WTC11 (cell line): Measurements from ENCODE around the gene INTU. TPM values are rescaled to one million over a fixed set of nuclear protein-coding genes. Genes with fewer than 3 reads are reported as not detected.

Experiments used
- ATAC-seq: fragments of 200-7000 bp; cut with Tn5 transposase; 2 replicates; pipeline ENCODE4 v1.10.0; 2021; ENCODE audit warnings: mild to moderate bottlenecking, moderate library complexity
- CTCF ChIA-PET: fragments of 300-600 bp; sonication (Branson Sonifier 250); formaldehyde crosslinking; loops from one replicate; lab custom pipeline; 2021; ENCODE audit warnings: antibody characterized with exemption; lab: Charles Lee
- POLR2A ChIA-PET: fragments of 350-600 bp; sonication (Branson Sonifier 250); formaldehyde crosslinking; loops from one replicate; lab custom pipeline; 2021; ENCODE audit warnings: antibody characterized with exemption; lab: Charles Lee
- DNase-seq: peaks from one replicate; pipeline ENCODE4 v3.0.0; 2021; ENCODE audit warnings: low spot score
- H3K27ac Mint-ChIP-seq: 2 replicates; pipeline ENCODE4 v1.8.0; 2021; ENCODE audit warnings: mixed read lengths
- H3K27me3 Mint-ChIP-seq: 2 replicates; pipeline ENCODE4 v1.8.0; 2021; ENCODE audit warnings: low read depth, mild to moderate bottlenecking, moderate library complexity, mixed read lengths
- H3K36me3 Mint-ChIP-seq: 2 replicates; pipeline ENCODE4 v1.8.0; 2021; ENCODE audit warnings: mixed read lengths
- H3K4me1 Mint-ChIP-seq: 2 replicates; pipeline ENCODE4 v1.8.0; 2022; ENCODE audit warnings: mixed read lengths
- H3K4me3 Mint-ChIP-seq: 2 replicates; pipeline ENCODE4 v1.8.0; 2021; ENCODE audit warnings: mild to moderate bottlenecking, moderate library complexity, mixed read lengths
- H3K9me3 Mint-ChIP-seq: 2 replicates; pipeline ENCODE4 v1.8.0; 2021; ENCODE audit warnings: mixed read lengths
- CBFB ChIP-seq: sonication (generic); formaldehyde crosslinking; IDR thresholded peaks from 2 replicates; pipeline ENCODE4 v1.8.1; 2022; ENCODE audit warnings: mild to moderate bottlenecking, low read depth, missing genetic modification reagents
- CDX4 ChIP-seq: fragments of 250-450 bp; sonication (Bioruptor Pico); IDR thresholded peaks from 2 replicates; pipeline ENCODE4 v1.9.0; 2021; ENCODE audit warnings: moderate library complexity, mild to moderate bottlenecking, inconsistent platforms, borderline replicate concordance
- E2F5 ChIP-seq: sonication (generic); formaldehyde crosslinking; IDR thresholded peaks from 2 replicates; pipeline ENCODE4 v1.8.1; 2022; ENCODE audit warnings: mild to moderate bottlenecking, moderate library complexity, missing genetic modification reagents
- ETV6 ChIP-seq: sonication (generic); formaldehyde crosslinking; IDR thresholded peaks from 2 replicates; pipeline ENCODE4 v1.8.1; 2022; ENCODE audit warnings: mild to moderate bottlenecking, missing genetic modification reagents
- FOXP1 ChIP-seq: sonication (generic); formaldehyde crosslinking; IDR thresholded peaks from 2 replicates; pipeline ENCODE4 v1.8.0; 2022; ENCODE audit warnings: missing genetic modification reagents, mild to moderate bottlenecking, moderate library complexity, borderline replicate concordance
- GTF2I ChIP-seq: fragments of 250-450 bp; sonication (Bioruptor Pico); conservative IDR thresholded peaks from 2 replicates; pipeline ENCODE4 v1.4.0; 2021; ENCODE audit warnings: mild to moderate bottlenecking
- NFATC4 ChIP-seq: fragments of 250-450 bp; sonication (Bioruptor Pico); IDR thresholded peaks from 2 replicates; pipeline ENCODE4 v1.9.0; 2021; ENCODE audit warnings: mild to moderate bottlenecking
- NFYB ChIP-seq: sonication (generic); formaldehyde crosslinking; conservative IDR thresholded peaks from 2 replicates; pipeline ENCODE4 v1.8.0; 2022; ENCODE audit warnings: low read depth, missing genetic modification reagents
- NR1H2 ChIP-seq: sonication (generic); formaldehyde crosslinking; IDR thresholded peaks from 2 replicates; pipeline ENCODE4 v1.9.0; 2021; ENCODE audit warnings: mild to moderate bottlenecking, moderate library complexity, missing genetic modification reagents
- NR3C1 ChIP-seq: sonication (generic); formaldehyde crosslinking; conservative IDR thresholded peaks from 2 replicates; pipeline ENCODE4 v1.8.1; 2023; ENCODE audit warnings: low read depth, mild to moderate bottlenecking, missing genetic modification reagents
- PREB ChIP-seq: sonication (generic); formaldehyde crosslinking; IDR thresholded peaks from 2 replicates; pipeline ENCODE4 v1.8.1; 2022; ENCODE audit warnings: mild to moderate bottlenecking, missing genetic modification reagents, moderate library complexity, borderline replicate concordance
- RELA ChIP-seq: sonication (generic); formaldehyde crosslinking; IDR thresholded peaks from 2 replicates; pipeline ENCODE4 v1.8.1; 2022; ENCODE audit warnings: missing genetic modification reagents, mild to moderate bottlenecking, borderline replicate concordance
- SOX15 ChIP-seq: fragments of 250-450 bp; sonication (Bioruptor Pico); IDR thresholded peaks from 2 replicates; pipeline ENCODE4 v1.9.0; 2021; ENCODE audit warnings: mild to moderate bottlenecking
- TCF7 ChIP-seq: sonication (generic); formaldehyde crosslinking; IDR thresholded peaks from 2 replicates; pipeline ENCODE4 v1.8.0; 2022; ENCODE audit warnings: mild to moderate bottlenecking, low read depth, missing genetic modification reagents, moderate library complexity
- TEAD4 ChIP-seq: sonication (generic); formaldehyde crosslinking; IDR thresholded peaks from 2 replicates; pipeline ENCODE4 v1.8.0; 2022; ENCODE audit warnings: mild to moderate bottlenecking, missing genetic modification reagents
- ZNF138 ChIP-seq: sonication (generic); formaldehyde crosslinking; conservative IDR thresholded peaks from 2 replicates; pipeline ENCODE4 v1.8.1; 2022; ENCODE audit warnings: mild to moderate bottlenecking, moderate library complexity, missing genetic modification reagents
- ZNF263 ChIP-seq: sonication (generic); formaldehyde crosslinking; IDR thresholded peaks from 2 replicates; pipeline ENCODE4 v1.8.1; 2022; ENCODE audit warnings: low read depth, mild to moderate bottlenecking, moderate library complexity, missing genetic modification reagents
- ZNF416 ChIP-seq: fragments of 250-450 bp; sonication (Bioruptor Pico); IDR thresholded peaks from 2 replicates; pipeline ENCODE4 v1.9.0; 2021; ENCODE audit warnings: mild to moderate bottlenecking, inconsistent platforms
- ZNF671 ChIP-seq: fragments of 250-450 bp; sonication (Bioruptor Pico); IDR thresholded peaks from 2 replicates; pipeline ENCODE4 v1.8.0; 2021; ENCODE audit warnings: mild to moderate bottlenecking
- total RNA-seq: library from RNA; stranded (reverse); gene quantifications from 3 replicates; pipeline ENCODE4 v1.2.3, GENCODE V29; 2021
- TF ChIP-seq, protein P1 (sequence below): fragments of 250-450 bp; sonication (Bioruptor Pico); IDR thresholded peaks from 2 replicates; pipeline ENCODE4 v1.9.0; 2021; ENCODE audit warnings: mild to moderate bottlenecking
- TF ChIP-seq, protein P2 (sequence below): fragments of 250-450 bp; sonication (Bioruptor Pico); conservative IDR thresholded peaks from 2 replicates; pipeline ENCODE4 v1.9.0; 2021; ENCODE audit warnings: mild to moderate bottlenecking
- TF ChIP-seq, protein P3 (sequence below): sonication (generic); formaldehyde crosslinking; IDR thresholded peaks from 2 replicates; pipeline ENCODE4 v1.8.1; 2023; ENCODE audit warnings: mild to moderate bottlenecking, missing genetic modification reagents, borderline replicate concordance
- TF ChIP-seq, protein P4 (sequence below): sonication (generic); formaldehyde crosslinking; IDR thresholded peaks from 2 replicates; pipeline ENCODE4 v1.8.1; 2023; ENCODE audit warnings: mild to moderate bottlenecking, moderate library complexity, missing genetic modification reagents

The INTU gene
- total RNA-seq, 1 experiment from 2014 or later = 15.0 TPM

GRCh38 chr4:127668770-127669169, 36.0 kb downstream of the INTU start:
- peak overlapping the region; percentile 91 for H3K27ac Mint-ChIP-seq
- H3K36me3 Mint-ChIP-seq = peaks cover 9% of the 10 kb centered on the region
- H3K27me3 Mint-ChIP-seq = no peaks in the 10 kb centered on the region
- no peak overlapping the region for H3K4me3 Mint-ChIP-seq
- ATAC-seq (no peak), DNase-seq (no peak)
- ChIA-PET CTCF (no interaction called here), POLR2A (no interaction called here)
- peaks cover 36% of the 10 kb centered on the region for H3K4me1 Mint-ChIP-seq
- no peaks in the 10 kb centered on the region for H3K9me3 Mint-ChIP-seq
- TF ChIP-seq, protein P1, sequence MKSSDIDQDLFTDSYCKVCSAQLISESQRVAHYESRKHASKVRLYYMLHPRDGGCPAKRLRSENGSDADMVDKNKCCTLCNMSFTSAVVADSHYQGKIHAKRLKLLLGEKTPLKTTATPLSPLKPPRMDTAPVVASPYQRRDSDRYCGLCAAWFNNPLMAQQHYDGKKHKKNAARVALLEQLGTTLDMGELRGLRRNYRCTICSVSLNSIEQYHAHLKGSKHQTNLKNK (CRISPR knock-in tag) = no peak
- no peak for TF ChIP-seq CDX4
- no peak for TF ChIP-seq NFATC4 (CRISPR knock-in tag)
- no peak for TF ChIP-seq TEAD4 (CRISPR knock-in tag)
- no peak for TF ChIP-seq E2F5 (CRISPR knock-in tag)
- TF ChIP-seq ZNF138 (CRISPR knock-in tag) = no peak
- TF ChIP-seq FOXP1 (CRISPR knock-in tag) = no peak
- no peak for TF ChIP-seq CBFB
- TF ChIP-seq GTF2I (CRISPR knock-in tag) = no peak
- TF ChIP-seq NR3C1 = no peak
- no peak for TF ChIP-seq ZNF671 (CRISPR knock-in tag)
- TF ChIP-seq NR1H2 (CRISPR knock-in tag) = no peak
- TF ChIP-seq ZNF263 (CRISPR knock-in tag) = no peak
- TF ChIP-seq, protein P2, sequence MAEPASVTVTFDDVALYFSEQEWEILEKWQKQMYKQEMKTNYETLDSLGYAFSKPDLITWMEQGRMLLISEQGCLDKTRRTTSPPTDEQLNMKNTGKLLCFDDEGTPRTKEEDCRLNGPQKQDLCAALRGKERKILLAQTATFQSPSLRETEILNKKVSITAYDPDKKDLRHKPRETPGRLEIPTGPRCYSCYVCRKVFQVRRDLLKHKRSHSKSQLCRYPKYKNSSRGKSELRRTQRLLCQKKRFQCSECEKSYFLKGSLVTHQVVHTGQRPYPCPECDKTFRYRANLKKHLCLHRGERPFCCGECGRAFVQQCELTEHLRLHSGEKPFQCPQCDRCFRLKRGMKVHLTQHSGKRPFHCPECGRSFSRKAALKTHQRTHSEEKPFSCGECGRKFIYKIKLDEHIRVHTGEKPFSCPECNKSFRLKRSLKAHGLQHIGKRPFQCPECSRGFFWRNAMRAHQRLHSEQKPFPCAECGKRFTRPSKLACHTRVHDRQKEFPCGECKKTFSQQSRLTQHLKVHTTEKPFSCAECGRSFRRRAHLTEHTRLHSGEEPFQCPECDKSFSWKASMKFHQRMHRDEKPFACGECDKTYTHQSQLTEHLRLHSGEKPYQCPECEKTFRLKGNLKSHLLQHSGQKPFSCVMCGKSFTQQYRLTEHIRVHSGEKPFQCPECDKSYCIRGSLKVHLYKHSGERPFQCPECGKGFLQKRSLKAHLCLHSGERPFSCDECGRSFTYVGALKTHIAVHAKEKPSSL (CRISPR knock-in tag) = no peak
- TF ChIP-seq, protein P3, sequence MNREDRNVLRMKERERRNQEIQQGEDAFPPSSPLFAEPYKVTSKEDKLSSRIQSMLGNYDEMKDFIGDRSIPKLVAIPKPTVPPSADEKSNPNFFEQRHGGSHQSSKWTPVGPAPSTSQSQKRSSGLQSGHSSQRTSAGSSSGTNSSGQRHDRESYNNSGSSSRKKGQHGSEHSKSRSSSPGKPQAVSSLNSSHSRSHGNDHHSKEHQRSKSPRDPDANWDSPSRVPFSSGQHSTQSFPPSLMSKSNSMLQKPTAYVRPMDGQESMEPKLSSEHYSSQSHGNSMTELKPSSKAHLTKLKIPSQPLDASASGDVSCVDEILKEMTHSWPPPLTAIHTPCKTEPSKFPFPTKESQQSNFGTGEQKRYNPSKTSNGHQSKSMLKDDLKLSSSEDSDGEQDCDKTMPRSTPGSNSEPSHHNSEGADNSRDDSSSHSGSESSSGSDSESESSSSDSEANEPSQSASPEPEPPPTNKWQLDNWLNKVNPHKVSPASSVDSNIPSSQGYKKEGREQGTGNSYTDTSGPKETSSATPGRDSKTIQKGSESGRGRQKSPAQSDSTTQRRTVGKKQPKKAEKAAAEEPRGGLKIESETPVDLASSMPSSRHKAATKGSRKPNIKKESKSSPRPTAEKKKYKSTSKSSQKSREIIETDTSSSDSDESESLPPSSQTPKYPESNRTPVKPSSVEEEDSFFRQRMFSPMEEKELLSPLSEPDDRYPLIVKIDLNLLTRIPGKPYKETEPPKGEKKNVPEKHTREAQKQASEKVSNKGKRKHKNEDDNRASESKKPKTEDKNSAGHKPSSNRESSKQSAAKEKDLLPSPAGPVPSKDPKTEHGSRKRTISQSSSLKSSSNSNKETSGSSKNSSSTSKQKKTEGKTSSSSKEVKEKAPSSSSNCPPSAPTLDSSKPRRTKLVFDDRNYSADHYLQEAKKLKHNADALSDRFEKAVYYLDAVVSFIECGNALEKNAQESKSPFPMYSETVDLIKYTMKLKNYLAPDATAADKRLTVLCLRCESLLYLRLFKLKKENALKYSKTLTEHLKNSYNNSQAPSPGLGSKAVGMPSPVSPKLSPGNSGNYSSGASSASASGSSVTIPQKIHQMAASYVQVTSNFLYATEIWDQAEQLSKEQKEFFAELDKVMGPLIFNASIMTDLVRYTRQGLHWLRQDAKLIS (CRISPR knock-in tag) = no peak
- TF ChIP-seq PREB (CRISPR knock-in tag) = no peak
- TF ChIP-seq SOX15 (CRISPR knock-in tag) = no peak

DNA sequence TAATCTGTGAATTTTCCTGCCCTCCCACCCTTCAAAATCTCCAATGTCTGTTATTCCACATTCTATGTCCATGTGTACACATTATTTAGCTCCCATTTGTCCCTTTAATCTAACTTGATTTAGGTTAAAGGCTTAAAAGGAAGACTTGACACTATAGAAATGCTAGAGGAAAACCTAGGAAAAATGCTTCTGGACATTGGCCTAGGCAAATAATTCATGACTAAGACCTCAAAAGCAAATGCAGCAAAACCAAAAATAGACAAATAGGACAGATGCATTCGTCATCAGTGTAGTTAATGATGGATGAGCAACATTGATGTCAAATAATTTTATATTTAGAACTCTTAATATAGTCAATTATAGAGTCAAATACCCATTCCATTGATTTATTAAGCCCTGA, 36.9 kb downstream of the INTU start:
- no peak for ATAC-seq
- no peak for DNase-seq
- H3K27ac Mint-ChIP-seq = no peak overlapping the region
- no peaks in the 10 kb centered on the region for H3K27me3 Mint-ChIP-seq
- H3K36me3 Mint-ChIP-seq = peaks cover 17% of the 10 kb centered on the region
- peaks cover 36% of the 10 kb centered on the region for H3K4me1 Mint-ChIP-seq
- ChIA-PET CTCF (no interaction called here), POLR2A (interaction anchor here (0.7 kb wide), 1 partner anchor 11 kb away, joined by 4 read pairs; no protein-coding TSS in a partner anchor)
- no peaks in the 10 kb centered on the region for H3K9me3 Mint-ChIP-seq
- H3K4me3 Mint-ChIP-seq = no peak overlapping the region
- no peak for TF ChIP-seq ETV6 (CRISPR knock-in tag)
- no peak for TF ChIP-seq NFYB (CRISPR knock-in tag)
- no peak for TF ChIP-seq RELA (CRISPR knock-in tag)
- TF ChIP-seq, protein P4, sequence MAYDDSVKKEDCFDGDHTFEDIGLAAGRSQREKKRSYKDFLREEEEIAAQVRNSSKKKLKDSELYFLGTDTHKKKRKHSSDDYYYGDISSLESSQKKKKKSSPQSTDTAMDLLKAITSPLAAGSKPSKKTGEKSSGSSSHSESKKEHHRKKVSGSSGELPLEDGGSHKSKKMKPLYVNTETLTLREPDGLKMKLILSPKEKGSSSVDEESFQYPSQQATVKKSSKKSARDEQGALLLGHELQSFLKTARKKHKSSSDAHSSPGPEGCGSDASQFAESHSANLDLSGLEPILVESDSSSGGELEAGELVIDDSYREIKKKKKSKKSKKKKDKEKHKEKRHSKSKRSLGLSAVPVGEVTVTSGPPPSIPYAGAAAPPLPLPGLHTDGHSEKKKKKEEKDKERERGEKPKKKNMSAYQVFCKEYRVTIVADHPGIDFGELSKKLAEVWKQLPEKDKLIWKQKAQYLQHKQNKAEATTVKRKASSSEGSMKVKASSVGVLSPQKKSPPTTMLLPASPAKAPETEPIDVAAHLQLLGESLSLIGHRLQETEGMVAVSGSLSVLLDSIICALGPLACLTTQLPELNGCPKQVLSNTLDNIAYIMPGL (CRISPR knock-in tag) = no peak
- TF ChIP-seq TCF7 = no peak
- TF ChIP-seq ZNF416 = no peak
